Kidney (tissue), 14 donors: ENCODE data around the gene KCNJ2. TPM values are rescaled to one million over a fixed set of nuclear protein-coding genes. Genes with fewer than 3 reads are reported as not detected.

Experiments
- DNase-seq, 5 donors: peaks; one replicate each; pipeline ENCODE4 v3.0.0-alpha.2; 2013 to 2020
- FAIRE-seq: peaks from 2 replicates; lab custom pipeline; 2012; peaks lifted over from hg19 to GRCh38; lab: Jason Lieb, UNC
- H3K27ac ChIP-seq, 2 donors: one replicate each; pipeline ENCODE4 v1.7.0; 2013; ENCODE audit warnings: low read depth in 2 of 2, low read length in 2 of 2, inconsistent platforms in 1 of 2
- H3K27me3 ChIP-seq: one replicate; pipeline ENCODE4 v1.7.1; 2013; ENCODE audit warnings: low read length, inconsistent platforms; ENCODE audit not compliant: control insufficient read depth, insufficient read depth
- H3K36me3 ChIP-seq, 3 donors: one replicate each; pipeline versions ENCODE4 v1.7.0 to v1.7.1; 2013; ENCODE audit warnings: low read length in 3 of 3, control low read depth in 1 of 3, inconsistent platforms in 1 of 3; ENCODE audit not compliant: insufficient read depth in 3 of 3, control insufficient read depth in 2 of 3
- H3K4me1 ChIP-seq, 3 donors: one replicate each; pipeline versions ENCODE4 v1.7.0 to v1.7.1; 2013; ENCODE audit warnings: low read length in 3 of 3, inconsistent platforms in 1 of 3, low read depth in 1 of 3; ENCODE audit not compliant: control insufficient read depth in 2 of 3, insufficient read depth in 2 of 3
- H3K4me3 ChIP-seq, 3 donors: one replicate each; pipeline versions ENCODE4 v1.7.0 to v1.8.1; 2013; ENCODE audit warnings: low read length in 3 of 3, control low read depth in 1 of 3, inconsistent platforms in 1 of 3
- H3K9ac ChIP-seq, 3 donors: one replicate each; pipeline versions ENCODE4 v1.7.0 to v1.7.1; 2013; ENCODE audit warnings: low read length in 3 of 3, control low read depth in 1 of 3, inconsistent platforms in 1 of 3
- H3K9me3 ChIP-seq, 3 donors: one replicate each; pipeline versions ENCODE4 v1.7.0 to v1.7.1; 2013; ENCODE audit warnings: low read length in 3 of 3, control low read depth in 1 of 3, inconsistent platforms in 1 of 3; ENCODE audit not compliant: control insufficient read depth in 2 of 3, insufficient read depth in 1 of 3
- CTCF ChIP-seq: IDR thresholded peaks from 3 replicates; pipeline ENCODE4 v1.5.1; 2012; ENCODE audit warnings: mild to moderate bottlenecking, moderate library complexity, borderline replicate concordance; ENCODE audit not compliant: insufficient read depth; ENCODE audit errors: extremely low read depth
- intact Hi-C: fragments of 100-400 bp; cut with DNase I; formaldehyde crosslinking; loops from one replicate; pipeline ENCODE4 v1.11.1; 2022
- polyA plus RNA-seq: library from polyadenylated mRNA; stranded (reverse); fragments of 350-450 nt; fragmentation: Illumina TruSeq; extraction: RNeasy Lipid Tissue Mini Kit (QIAGEN cat#74804); gene quantifications from one replicate; pipeline ENCODE4 v1.2.3, GENCODE V29; 2014; ENCODE audit warnings: low read depth, low replicate concordance; ENCODE audit not compliant: insufficient read depth
- total RNA-seq: library from RNA; stranded (reverse); fragmentation: NEBNext Ultra II Directional; extraction: Animal tissue kit (Norgen Biotek cat#: 25700); gene quantifications from one replicate; pipeline ENCODE4 v1.2.1, GENCODE V29; 2021
- donor health status: control.
- donor health status: control.
- donor health status: control.
- donor health status: control.
- donor health status: control.
- donor health status: DM: yes; HTN: yes; CAD: no.
- donor health status: Normal renal cell carcinoma (clear cell type).

Gene KCNJ2
- total and polyA plus RNA-seq, 2 donors from 2014 or later, result 0.71 to 4.4 TPM

DNA sequence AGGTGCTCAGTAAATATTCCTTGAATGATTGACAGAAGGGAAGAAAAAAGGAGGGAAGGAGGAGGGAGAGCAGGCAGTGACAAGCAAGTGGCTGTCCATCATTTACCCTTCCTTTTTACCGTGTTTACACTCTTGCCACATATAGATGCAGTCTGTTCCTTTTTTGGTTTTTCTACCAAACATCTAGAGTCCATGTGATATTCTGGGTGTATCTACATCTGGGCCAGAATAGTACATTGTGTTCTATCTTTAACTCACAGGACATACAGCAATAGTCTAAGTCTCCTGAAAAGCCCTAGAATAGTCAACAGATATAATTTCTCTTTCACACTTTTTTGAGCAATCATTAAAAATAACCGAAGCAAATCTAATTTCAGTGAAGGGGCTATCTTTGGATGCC, 33.5 kb downstream of the KCNJ2 start:
- H3K27me3 ChIP-seq, result no peaks in the 10 kb centered on the region
- intact Hi-C loops, result no loop called here

GRCh38 chr17:70204431-70204830, 35.1 kb downstream of the KCNJ2 start:
- intact Hi-C loops, result no loop called here
- no peak for TF ChIP-seq CTCF
- no peaks in the 10 kb centered on the region for H3K9me3 ChIP-seq
- H3K27ac ChIP-seq, result no peak overlapping the region
- no peaks in the 10 kb centered on the region for H3K36me3 ChIP-seq
- H3K9ac ChIP-seq, result no peak overlapping the region
- no peaks in the 10 kb centered on the region for H3K4me1 ChIP-seq
- FAIRE-seq, result no peak
- no peaks in the 10 kb centered on the region for H3K27me3 ChIP-seq
- H3K4me3 ChIP-seq, result no peak overlapping the region
- DNase-seq, result no peak

More for the DNA sequence above, 33.5 kb downstream of the KCNJ2 start:
- FAIRE-seq, result no peak
- Histone ChIP-seq H3K9ac (no peak overlapping the region), H3K4me1 (no peaks in the 10 kb centered on the region), H3K4me3 (no peak overlapping the region), H3K9me3 (peaks cover 0 to 2% (median 0%) of the 10 kb centered on the region in 3 donors), H3K36me3 (no peaks in the 10 kb centered on the region), H3K27ac (no peak overlapping the region)
- no peak for TF ChIP-seq CTCF
- DNase-seq, result no peak

GRCh38 chr17:70205401-70205800, 36.1 kb downstream of the KCNJ2 start:
- Histone ChIP-seq H3K36me3 (no peaks in the 10 kb centered on the region), H3K9ac (no peak overlapping the region), H3K27ac (no peak overlapping the region), H3K9me3 (no peaks in the 10 kb centered on the region), H3K27me3 (no peaks in the 10 kb centered on the region), H3K4me3 (no peak overlapping the region), H3K4me1 (no peaks in the 10 kb centered on the region)
- TF ChIP-seq CTCF, result no peak
- FAIRE-seq (no peak), DNase-seq (no peak)
- intact Hi-C loops, result no loop called here
